GM23338 (cell line): ENCODE measurements around the gene SLCO4A1. TPM values are rescaled to one million over a fixed set of nuclear protein-coding genes. Genes with fewer than 3 reads are reported as not detected.

Experiments
- ATAC-seq: fragments of 200-7000 bp; cut with Tn5 transposase; 3 replicates; pipeline ENCODE4 v1.9.1; 2020
- DNase-seq: peaks from one replicate; pipeline ENCODE4 v3.0.0-alpha.2; 2015; ENCODE audit warnings: low spot score
- H2AFZ ChIP-seq: fragments of 200-600 bp; sonication (generic); 2 replicates; pipeline ENCODE4 v1.8.0; 2016; ENCODE audit warnings: antibody characterized with exemption, mild to moderate bottlenecking, moderate library complexity
- H3F3A ChIP-seq: fragments of 200-600 bp; sonication (generic); replicated peaks from 2 replicates; pipeline ENCODE4 v1.8.0; 2017; ENCODE audit warnings: antibody characterized with exemption, mixed run types, low read depth
- H3K27ac ChIP-seq: fragments of 200-600 bp; sonication (generic); 2 replicates; pipeline ENCODE4 v1.6.1; 2016; ENCODE audit warnings: low read depth
- H3K27me3 ChIP-seq: fragments of 200-600 bp; sonication (generic); 2 replicates; pipeline ENCODE4 v1.8.0; 2016; ENCODE audit warnings: mild to moderate bottlenecking, mixed run types, moderate library complexity; ENCODE audit not compliant: insufficient read depth
- H3K36me3 ChIP-seq: fragments of 200-600 bp; sonication (generic); 2 replicates; pipeline ENCODE4 v1.8.0; 2016; ENCODE audit warnings: mild to moderate bottlenecking; ENCODE audit not compliant: insufficient read depth
- H3K4me1 ChIP-seq: fragments of 200-600 bp; sonication (generic); 2 replicates; pipeline ENCODE4 v1.8.0; 2016; ENCODE audit warnings: mild to moderate bottlenecking, moderate library complexity; ENCODE audit not compliant: insufficient read depth
- H3K4me2 ChIP-seq: fragments of 200-600 bp; sonication (generic); 2 replicates; pipeline ENCODE4 v1.7.1; 2017; ENCODE audit warnings: mixed run types
- H3K4me3 ChIP-seq: fragments of 200-600 bp; sonication (generic); 2 replicates; pipeline ENCODE4 v1.6.1; 2016; ENCODE audit warnings: mixed run types
- H3K79me2 ChIP-seq: fragments of 200-600 bp; sonication (generic); replicated peaks from 2 replicates; pipeline ENCODE4 v1.8.0; 2017; ENCODE audit warnings: mild to moderate bottlenecking; ENCODE audit not compliant: insufficient read depth
- H3K9me2 ChIP-seq: fragments of 200-600 bp; sonication (generic); 2 replicates; pipeline ENCODE4 v1.8.0; 2017; ENCODE audit not compliant: insufficient read depth
- H4K20me1 ChIP-seq: fragments of 200-600 bp; sonication (generic); replicated peaks from 2 replicates; pipeline ENCODE4 v1.8.0; 2017; ENCODE audit warnings: mild to moderate bottlenecking; ENCODE audit not compliant: insufficient read depth
- H3K27ac Mint-ChIP-seq: 2 replicates; pipeline ENCODE4 v1.8.0; 2020; ENCODE audit warnings: inconsistent platforms, mild to moderate bottlenecking, moderate library complexity, mixed read lengths
- H3K27me3 Mint-ChIP-seq: 3 replicates; pipeline ENCODE4 v1.8.0; 2022; ENCODE audit warnings: low read depth, mild to moderate bottlenecking, moderate library complexity, mixed read lengths, inconsistent platforms; ENCODE audit not compliant: insufficient read depth, poor library complexity
- H3K36me3 Mint-ChIP-seq: 3 replicates; pipeline ENCODE4 v1.8.0; 2021; ENCODE audit warnings: low read depth, mild to moderate bottlenecking, inconsistent platforms, moderate library complexity, mixed read lengths
- H3K4me1 Mint-ChIP-seq: 3 replicates; pipeline ENCODE4 v1.8.0; 2020; ENCODE audit warnings: mild to moderate bottlenecking, inconsistent platforms, mixed read lengths
- H3K4me3 Mint-ChIP-seq: 3 replicates; pipeline ENCODE4 v1.8.0; 2021; ENCODE audit warnings: moderate library complexity, mild to moderate bottlenecking, inconsistent platforms, mixed read lengths
- H3K9me3 Mint-ChIP-seq: 3 replicates; pipeline ENCODE4 v1.8.0; 2020; ENCODE audit warnings: moderate library complexity, mild to moderate bottlenecking, inconsistent platforms, mixed read lengths
- CREB1 ChIP-seq: fragments of 250-450 bp; sonication (Bioruptor Pico); IDR thresholded peaks from 2 replicates; pipeline ENCODE4 v1.5.0; 2020; ENCODE audit warnings: low read depth, mild to moderate bottlenecking, moderate library complexity
- CTCF ChIP-seq, 2 experiments: fragments of 200-600 bp in 1 of 2; sonication (generic) in 1 of 2; conservative IDR thresholded peaks; 2 replicates each; pipeline versions ENCODE4 v1.5.1 to v1.6.1; 2016 to 2017; ENCODE audit warnings: antibody characterized with exemption in 2 of 2, low read depth in 2 of 2, mild to moderate bottlenecking in 2 of 2, moderate library complexity in 1 of 2
- polyA plus RNA-seq: library from polyadenylated mRNA; unstranded; fragments of >200 nt; fragmentation: Nextera tagmentation; extraction: Ambion mirVana; gene quantifications from 2 replicates; pipeline ENCODE4 v1.2.1, GENCODE V29; 2016
- total RNA-seq: library from RNA; depleted of rRNA; stranded (reverse); fragments of >200 nt; shearing (Covaris generic); gene quantifications from 2 replicates; pipeline ENCODE4 v1.2.3, GENCODE V29; 2014
- TF ChIP-seq, protein P1 (sequence below): fragments of 250-450 bp; sonication (Bioruptor Pico); IDR thresholded peaks from 2 replicates; pipeline ENCODE4 v1.5.0; 2020; ENCODE audit warnings: mild to moderate bottlenecking, moderate library complexity

SLCO4A1 gene
- total and polyA plus RNA-seq, 2 experiments from 2014 or later: 28.5 to 41.6 TPM

DNA sequence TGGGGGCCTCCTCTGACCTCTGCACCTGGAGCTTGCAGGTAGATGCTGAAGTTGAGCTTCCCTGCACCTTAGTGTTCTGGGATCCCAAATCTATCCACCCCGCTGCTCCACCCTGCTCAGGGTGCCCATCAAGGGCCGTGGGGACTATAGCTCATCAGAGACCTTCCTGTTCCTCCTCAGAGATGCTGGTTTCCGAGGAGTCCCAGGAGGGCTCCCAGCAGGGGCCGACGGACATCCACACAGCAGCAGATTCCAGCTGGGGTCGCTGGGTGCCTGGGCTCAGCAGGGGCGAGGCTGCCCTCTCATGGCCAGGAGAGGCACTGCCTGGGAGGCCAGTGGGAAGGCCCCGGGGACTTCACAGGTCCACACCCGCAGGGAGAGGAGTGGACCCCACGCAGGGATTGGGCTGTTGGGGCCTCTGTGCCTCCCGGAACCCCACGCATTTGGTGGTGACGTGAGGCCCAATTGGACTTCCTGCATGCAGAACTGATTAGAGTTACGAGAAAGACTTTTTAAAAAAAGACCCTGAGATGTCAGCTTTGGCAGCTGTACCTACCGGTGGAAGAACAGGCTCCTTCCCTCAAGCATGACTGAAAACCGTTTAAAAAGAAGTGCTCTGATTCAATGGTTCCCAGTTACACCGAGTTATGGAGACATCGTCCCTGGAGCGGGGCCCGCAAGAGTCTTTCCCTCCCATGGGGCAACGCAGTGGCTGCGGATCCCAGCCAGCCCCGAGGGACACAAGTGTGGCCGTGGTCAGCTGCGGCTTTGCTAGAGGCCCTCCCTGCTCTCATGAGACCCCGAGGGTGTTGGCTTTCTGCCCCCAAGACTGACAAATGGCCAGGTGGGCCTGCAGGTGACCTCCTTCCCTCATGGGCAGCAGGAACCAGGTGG, 25.3 kb upstream of the SLCO4A1 start:
- peak; percentile 84 to 97 for TF ChIP-seq CTCF (conservative IDR thresholded peaks at IDR 0.05; ENCODE audit: low read depth in 2 of 2)
- TF ChIP-seq CREB1 (CRISPR knock-in tag): no peak
- TF ChIP-seq, protein P1, sequence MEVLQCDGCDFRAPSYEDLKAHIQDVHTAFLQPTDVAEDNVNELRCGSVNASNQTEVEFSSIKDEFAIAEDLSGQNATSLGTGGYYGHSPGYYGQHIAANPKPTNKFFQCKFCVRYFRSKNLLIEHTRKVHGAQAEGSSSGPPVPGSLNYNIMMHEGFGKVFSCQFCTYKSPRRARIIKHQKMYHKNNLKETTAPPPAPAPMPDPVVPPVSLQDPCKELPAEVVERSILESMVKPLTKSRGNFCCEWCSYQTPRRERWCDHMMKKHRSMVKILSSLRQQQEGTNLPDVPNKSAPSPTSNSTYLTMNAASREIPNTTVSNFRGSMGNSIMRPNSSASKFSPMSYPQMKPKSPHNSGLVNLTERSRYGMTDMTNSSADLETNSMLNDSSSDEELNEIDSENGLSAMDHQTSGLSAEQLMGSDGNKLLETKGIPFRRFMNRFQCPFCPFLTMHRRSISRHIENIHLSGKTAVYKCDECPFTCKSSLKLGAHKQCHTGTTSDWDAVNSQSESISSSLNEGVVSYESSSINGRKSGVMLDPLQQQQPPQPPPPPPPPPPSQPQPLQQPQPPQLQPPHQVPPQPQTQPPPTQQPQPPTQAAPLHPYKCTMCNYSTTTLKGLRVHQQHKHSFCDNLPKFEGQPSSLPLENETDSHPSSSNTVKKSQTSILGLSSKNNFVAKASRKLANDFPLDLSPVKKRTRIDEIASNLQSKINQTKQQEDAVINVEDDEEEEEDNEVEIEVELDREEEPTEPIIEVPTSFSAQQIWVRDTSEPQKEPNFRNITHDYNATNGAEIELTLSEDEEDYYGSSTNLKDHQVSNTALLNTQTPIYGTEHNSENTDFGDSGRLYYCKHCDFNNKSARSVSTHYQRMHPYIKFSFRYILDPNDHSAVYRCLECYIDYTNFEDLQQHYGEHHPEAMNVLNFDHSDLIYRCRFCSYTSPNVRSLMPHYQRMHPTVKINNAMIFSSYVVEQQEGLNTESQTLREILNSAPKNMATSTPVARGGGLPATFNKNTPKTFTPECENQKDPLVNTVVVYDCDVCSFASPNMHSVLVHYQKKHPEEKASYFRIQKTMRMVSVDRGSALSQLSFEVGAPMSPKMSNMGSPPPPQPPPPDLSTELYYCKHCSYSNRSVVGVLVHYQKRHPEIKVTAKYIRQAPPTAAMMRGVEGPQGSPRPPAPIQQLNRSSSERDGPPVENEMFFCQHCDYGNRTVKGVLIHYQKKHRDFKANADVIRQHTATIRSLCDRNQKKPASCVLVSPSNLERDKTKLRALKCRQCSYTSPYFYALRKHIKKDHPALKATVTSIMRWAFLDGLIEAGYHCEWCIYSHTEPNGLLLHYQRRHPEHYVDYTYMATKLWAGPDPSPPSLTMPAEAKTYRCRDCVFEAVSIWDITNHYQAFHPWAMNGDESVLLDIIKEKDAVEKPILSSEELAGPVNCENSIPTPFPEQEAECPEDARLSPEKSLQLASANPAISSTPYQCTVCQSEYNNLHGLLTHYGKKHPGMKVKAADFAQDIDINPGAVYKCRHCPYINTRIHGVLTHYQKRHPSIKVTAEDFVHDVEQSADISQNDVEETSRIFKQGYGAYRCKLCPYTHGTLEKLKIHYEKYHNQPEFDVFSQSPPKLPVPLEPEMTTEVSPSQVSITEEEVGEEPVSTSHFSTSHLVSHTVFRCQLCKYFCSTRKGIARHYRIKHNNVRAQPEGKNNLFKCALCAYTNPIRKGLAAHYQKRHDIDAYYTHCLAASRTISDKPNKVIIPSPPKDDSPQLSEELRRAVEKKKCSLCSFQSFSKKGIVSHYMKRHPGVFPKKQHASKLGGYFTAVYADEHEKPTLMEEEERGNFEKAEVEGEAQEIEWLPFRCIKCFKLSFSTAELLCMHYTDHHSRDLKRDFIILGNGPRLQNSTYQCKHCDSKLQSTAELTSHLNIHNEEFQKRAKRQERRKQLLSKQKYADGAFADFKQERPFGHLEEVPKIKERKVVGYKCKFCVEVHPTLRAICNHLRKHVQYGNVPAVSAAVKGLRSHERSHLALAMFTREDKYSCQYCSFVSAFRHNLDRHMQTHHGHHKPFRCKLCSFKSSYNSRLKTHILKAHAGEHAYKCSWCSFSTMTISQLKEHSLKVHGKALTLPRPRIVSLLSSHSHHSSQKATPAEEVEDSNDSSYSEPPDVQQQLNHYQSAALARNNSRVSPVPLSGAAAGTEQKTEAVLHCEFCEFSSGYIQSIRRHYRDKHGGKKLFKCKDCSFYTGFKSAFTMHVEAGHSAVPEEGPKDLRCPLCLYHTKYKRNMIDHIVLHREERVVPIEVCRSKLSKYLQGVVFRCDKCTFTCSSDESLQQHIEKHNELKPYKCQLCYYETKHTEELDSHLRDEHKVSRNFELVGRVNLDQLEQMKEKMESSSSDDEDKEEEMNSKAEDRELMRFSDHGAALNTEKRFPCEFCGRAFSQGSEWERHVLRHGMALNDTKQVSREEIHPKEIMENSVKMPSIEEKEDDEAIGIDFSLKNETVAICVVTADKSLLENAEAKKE (CRISPR knock-in tag): no peak
- Mint-ChIP-seq H3K27me3 (no peaks in the 10 kb centered on the region), H3K9me3 (no peaks in the 10 kb centered on the region; the same call in 2 of the 3 replicates), H3K4me1 (peaks cover 8% of the 10 kb centered on the region), H3K4me3 (no peak overlapping the region), H3K36me3 (no peaks in the 10 kb centered on the region), H3K27ac (no peak overlapping the region)
- Histone ChIP-seq H3K27ac (no peak overlapping the region), H4K20me1 (no peaks in the 10 kb centered on the region), H3K9me2 (no peaks in the 10 kb centered on the region), H3F3A (no peaks in the 10 kb centered on the region), H3K4me3 (no peak overlapping the region), H3K4me2 (no peak overlapping the region), H2AFZ (no peak overlapping the region), H3K4me1 (no peaks in the 10 kb centered on the region; the same call in 1 of the 2 replicates), H3K79me2 (no peaks in the 10 kb centered on the region), H3K36me3 (no peaks in the 10 kb centered on the region), H3K27me3 (no peaks in the 10 kb centered on the region)
- DNase-seq: peak; percentile 72
- ATAC-seq: peak; percentile 94
